IPS DF 19.7 (cell line): ENCODE results near the gene SLC49A3.
"Not testable (repeated sequence)": the region's sequence is repeated elsewhere in the genome, so short reads cannot be mapped to it uniquely, and the experiment has no call there.

ENCODE experiments used
- DNase-seq: peaks from one replicate; pipeline ENCODE4 v3.0.0-alpha.2; 2013; ENCODE audit warnings: low read depth, low spot score

The SLC49A3 gene

DNA sequence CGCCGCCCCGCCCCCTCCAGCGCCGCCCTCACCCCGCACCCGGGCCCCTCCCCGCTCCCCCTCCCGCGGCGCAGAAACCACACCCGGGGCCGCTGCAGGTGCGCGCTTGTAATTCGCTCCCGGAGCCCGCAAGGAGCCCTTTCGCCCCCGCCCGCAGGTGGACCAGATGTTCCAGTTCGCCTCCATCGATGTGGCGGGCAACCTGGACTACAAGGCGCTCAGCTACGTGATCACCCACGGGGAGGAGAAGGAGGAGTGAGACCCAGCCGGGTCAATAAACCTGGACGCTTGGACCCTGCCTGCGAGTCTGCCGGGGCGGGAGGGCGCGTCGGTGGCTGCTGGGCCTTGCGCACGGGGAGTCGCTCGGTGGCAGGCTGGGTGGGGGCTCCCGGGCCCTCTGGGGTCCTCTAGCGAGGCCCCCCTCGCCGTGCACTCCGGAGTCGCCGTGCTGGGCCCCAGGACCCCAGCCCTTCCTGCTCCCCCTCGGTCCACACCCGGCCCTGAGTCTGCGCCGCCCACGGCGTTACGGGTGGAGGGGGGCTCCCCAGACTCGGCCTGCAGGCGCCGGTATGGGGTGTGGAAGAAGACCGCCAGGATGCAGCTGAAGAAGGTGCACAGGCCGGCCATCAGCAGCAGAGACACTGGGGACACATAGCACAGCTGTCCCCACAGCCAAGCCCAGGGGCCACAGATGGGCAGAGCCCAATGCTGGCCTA, 7.1 kb downstream of the SLC49A3 start:
- DNase-seq = no peak

DNA sequence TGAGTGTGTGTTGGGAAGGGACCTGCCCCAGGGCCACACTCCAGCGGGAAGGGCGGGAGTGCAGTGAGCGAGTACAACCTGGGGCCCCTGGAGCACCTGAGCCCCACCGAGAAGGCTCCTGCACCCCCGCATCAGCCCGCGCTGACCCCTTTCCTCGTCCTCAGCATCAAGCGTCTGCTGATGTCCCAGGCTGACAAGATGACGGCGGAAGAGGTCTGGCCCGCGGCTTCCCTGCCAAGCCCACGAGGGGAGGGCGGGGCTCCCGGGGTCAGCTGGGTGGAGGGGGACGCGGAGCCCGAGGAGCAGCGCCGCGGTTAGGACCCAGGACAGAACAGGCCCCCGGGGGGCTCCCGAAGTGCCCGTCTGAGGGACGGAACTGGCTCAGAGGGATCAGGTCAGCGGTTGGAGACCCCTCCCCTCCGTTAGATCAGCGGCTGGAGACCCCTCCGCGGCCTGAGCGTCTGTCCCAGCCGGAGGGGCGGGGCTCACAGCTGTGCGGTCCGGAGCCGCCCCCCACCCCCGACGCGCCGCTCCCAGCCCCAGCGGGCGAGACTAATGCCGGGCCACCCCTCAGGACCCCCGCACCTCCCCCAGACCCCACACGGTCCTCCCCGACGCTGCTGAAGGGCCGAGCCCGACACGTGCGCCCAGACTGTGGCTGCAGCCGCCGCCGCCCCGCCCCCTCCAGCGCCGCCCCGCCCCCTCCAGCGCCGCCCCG, 7.9 kb downstream of the SLC49A3 start:
- no peak for DNase-seq

DNA sequence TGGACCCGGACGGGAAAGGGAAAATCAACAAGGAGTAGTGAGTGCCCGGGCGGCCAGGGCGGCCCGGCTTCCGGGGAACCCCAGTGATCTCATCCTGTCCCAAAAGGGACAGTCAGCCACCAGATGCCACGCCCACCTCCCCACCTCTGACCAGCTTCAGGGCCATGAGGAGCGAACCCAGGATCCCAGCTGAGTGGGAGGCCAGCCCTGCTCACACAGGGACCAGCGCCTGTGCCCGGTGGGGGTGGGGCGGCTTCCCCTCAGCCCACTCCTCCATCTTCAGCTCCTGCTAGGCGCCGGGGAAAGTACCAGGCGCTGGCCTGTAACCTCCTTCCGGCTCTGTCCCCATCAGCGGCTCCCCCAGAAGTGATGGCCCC, 8.4 kb downstream of the SLC49A3 start:
- no peak for DNase-seq

DNA sequence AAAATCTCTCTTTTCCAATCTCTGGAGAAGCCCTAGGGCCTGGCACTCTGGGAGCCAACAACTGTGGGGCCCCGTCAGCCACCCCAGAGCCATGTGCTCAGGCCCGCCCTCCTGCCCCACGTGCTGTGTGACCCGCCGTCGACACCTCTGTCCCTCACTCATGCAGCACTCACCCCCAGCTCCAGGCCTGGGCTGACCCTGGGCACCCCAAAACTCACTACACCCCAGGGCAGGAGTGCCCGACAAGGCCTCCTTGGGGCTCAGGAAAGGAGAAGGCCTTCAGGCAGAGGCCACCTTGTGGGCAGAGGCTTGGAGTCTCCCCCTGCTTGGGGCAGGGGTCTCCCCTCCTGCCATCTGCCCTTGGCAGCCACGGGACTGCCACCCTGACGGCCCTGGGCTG, 8.9 kb downstream of the SLC49A3 start:
- no peak for DNase-seq

DNA sequence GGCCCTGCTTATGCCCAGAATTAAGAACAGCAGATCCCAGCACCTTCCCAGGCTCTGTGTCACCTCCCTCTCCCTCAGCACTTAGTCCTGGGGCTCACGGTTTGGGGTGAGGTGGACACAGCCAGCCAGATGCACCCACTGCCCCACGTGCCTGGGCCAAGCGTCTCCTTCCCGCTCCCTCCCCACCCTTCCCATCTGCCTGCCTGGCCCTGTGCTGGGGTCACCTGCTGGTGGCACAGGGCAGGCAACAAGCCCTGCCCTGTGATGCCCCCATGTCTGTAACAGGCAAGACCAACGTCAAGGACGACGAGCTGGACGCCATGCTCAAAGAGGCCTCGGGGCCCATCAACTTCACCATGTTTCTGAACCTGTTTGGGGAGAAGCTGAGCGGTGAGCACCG, 9.3 kb downstream of the SLC49A3 start:
- no peak for DNase-seq

DNA sequence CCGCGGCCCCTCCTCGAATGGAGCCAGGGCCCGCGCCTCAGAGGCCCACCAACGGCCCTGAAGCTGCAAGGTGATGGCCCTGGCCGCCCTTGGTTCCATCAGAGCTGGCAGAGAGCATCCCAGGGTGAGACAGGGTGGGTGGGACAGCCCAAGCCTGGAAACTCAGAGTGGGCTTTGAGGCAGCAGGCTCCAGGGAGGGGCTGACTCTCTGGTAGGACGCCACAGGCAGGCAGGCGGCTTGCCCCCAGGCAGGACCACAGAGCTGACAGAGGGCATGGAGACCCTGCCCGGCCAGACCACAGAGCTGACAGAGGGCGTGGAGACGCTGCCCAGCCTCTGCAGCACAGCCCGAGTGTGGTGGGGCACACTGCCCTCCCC, 9.9 kb downstream of the SLC49A3 start:
- no peak for DNase-seq

DNA sequence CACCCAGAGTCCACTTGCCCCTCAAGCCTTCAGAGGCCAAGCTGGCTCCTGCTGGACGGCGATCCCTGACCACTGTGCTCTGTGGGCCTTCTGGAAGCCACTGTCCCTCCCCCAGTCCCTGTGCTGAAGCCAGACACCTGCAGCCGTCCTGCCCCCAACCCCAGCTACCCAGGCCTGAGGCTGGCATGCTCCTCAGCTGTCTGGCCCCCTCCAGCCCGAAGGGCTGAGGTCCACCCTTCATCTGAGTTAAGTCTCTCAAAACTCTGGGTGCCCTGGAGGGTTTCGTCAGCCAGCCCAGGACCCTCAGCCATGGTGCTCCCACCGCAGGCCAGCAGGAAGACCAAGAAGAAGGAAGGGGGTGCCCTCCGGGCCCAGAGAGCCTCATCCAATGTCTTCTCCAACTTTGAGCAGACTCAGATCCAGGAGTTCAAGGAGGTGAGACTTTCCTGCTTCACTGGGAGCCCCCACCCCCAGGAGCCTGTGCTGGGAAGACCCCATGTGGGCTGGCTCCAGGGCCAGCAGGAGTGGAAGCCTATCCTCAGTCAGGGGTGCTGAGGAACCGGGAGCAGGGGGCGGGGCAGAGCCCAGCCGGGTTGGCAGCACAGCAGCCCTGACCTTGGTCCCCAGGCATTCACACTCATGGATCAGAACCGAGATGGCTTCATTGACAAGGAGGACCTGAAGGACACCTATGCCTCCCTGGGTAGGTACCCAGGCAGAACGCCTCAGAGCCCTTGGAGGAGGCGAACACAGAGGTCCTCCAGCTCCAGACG, 10.4 kb downstream of the SLC49A3 start:
- no peak for DNase-seq

DNA sequence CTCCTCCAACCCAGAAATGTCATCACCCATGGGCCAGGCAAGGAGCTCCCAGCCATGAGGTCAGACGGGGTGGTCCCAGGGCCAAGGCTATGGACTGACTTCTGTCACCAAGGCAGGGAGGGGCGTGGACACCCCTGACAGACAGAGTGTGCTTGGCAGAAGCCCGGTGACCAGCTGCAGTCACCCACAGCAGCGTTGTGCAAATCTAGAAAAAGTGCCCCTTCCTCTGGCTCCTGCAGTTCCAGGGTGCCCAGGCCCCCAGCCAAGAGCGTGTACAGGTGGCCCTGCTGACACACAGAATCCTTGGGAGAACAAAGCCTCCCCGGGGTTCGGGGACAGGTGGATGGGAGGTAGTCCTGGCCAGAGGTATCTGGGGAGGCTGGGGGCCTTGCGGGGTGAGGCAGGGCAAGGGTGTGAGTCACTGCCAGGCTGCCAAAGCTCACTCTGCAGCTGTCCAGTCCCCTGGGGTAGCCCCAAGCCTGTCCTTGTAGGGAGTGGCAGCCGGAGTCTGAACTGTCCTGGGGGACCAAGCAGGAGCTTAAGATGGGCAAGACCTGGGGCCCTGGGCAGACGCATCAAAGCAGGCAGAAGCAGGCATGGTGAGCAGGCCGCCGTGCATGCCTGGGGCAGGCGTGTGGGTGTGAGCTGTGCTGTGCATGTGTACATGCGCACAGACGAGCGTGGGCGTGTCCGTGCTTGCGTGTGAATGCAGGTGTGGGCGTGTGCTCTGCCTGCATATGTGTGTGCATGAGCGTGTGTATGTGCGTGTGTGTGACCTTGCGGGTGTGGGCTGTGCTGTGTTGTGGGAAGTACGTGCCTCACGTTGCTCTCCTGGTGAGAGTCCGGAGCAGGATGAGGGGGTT, 11.3 kb downstream of the SLC49A3 start:
- DNase-seq = no peak

DNA sequence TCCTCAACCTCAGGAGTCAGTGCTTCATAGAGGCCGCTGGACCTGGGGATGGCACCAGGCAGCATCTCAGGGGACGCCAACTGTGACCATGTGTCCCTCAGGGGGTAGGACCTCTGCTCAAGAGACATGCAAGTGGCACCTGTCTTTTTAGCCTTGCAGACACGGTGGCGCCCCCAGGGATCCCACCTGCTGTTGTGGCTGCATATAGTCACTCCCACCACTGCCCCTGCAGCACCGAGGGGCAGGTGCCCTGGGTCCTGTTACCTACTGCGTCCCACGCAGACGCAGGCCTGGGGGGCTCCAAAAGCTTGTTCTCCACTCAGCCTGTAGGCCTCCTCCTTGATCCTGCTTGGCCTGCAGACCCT, 12.1 kb downstream of the SLC49A3 start:
- no peak for DNase-seq

DNA sequence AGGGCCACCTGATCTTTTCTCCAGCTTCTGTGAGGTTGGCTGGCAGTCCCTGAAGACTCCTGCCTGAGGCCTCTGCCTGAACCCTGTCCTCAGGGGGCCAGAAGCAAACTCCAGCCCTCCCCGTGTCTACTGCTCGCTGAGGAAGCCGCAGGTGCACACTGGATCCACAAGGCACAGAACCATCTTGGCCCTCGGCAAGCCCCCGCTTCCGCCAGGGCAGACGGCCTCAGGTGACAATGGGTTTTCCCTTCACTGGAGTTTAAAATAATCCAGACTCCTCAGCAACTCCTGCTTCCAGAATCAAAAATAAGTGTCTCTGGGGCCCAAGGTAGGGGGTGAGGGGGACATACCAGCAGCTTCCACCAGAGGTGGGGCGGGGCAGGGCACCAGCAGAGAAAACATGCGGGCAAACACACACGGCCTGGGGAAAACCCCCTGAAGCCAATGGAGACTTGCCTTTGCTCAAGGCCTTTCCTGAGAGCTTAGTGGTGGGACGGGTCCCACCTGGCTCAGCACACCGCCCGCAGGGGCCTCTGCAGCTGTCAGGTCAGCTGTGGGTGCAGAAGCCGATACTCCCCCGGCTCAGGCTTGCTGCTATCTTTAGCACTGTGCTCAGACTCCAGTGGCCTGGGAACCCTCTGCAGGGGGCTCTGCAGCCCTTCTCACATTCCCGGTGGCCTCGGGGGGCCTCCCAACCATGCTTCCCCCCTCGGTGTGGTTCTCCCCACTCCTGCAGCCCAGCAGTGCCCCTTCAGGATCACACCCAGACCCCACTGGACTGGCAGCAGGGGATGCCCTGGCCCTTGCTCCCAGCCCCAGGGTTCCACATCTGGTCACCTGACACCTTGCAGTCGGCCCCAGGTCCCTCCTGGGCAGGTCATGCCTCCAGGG, 12.7 kb downstream of the SLC49A3 start:
- DNase-seq = no peak

DNA sequence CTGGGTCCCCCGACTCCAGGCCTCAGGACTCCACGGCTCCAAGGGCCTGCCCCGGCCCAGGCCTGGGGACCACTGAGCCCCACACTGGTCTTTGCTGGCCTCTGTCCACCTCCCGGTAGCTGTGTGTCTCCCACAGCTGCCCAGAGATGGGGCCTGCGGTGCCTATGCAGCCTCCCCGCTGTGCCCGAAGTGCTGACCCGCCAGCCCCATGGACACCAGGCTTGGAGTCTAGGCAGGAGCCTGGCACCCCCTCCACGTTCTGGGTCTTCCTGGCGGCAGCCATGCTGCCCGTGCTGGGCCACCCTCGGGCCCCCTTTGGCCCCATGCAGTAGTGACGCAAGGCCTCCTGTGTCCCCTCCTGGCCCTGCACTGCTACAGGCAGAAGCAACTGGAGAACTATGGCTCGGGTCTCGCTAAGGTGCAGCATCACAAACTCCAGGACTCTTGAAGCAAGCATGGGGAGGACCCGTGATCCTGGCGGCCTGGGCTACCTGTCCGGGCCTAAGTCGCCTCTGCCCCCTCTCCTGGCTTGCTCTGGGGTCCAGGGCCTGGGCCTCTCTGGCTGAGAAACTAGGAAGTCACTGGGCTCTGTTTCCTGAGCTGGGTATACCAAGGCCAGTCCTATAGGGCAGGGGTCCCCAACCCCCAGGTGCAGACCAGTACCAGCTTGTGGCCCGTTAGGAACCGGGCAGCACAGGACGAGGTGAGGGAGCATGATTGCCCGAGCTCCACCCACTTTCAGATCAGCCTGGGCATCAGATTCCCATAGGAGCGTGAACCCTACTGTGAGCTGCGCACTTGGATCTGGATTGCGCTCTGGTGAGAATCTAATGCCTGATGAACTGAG, 13.7 kb downstream of the SLC49A3 start:
- no peak for DNase-seq

DNA sequence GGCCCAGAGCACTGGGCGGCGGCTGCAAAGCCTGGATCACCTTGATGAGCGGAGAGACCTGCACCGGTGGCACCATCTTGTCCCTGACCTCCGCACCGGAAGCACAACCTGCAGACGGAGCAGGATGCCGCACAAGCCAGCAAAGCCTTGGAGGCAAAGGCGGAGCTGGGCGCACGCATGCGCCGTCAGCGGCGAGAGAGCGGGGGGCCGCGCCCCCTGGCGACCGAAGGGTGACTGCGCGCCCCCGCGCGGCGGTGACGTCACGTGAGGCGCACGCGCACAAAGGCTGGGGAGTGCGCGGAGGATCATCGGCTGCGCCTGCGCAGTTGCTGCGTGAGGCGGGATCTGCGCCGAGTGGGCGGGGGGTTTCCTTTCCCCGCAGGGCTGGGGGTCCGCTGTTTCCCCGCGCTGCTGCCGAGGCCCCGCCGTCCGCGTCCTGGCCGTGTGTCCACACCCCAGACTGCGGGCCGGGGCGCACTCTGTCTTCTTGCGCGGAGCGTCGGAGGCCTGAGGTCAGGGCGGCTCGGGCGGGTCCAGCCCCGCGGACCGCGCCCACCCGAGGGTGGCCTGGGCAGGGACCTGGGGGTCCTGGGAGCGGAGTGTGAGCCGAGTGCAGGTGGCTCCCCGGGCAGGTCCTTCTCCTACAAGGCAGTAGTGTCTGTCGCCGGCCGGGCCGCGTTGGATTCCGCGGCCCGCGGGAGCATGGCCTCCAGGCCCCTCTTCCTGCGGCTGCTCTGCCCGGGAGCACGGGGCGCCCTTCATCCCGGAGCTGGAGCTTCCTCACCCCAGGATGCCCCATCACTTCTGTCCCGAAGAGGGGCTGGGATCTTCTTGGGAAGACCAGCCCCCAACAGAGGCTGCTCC, 14.5 kb downstream of the SLC49A3 start, which contains the start of the genes ATP5ME and MYL5:
Gene ATP5ME, minus strand, starts transcription at position 105 of the 864 bp plus-strand sequence. Its CDS starts 29 bp downstream, at position 76.
Gene MYL5, plus strand, starts transcription at position 371 of the 864 bp plus-strand sequence. CDS start 3,485 bp downstream, outside the sequence.
- peak; percentile 79 for DNase-seq

DNA sequence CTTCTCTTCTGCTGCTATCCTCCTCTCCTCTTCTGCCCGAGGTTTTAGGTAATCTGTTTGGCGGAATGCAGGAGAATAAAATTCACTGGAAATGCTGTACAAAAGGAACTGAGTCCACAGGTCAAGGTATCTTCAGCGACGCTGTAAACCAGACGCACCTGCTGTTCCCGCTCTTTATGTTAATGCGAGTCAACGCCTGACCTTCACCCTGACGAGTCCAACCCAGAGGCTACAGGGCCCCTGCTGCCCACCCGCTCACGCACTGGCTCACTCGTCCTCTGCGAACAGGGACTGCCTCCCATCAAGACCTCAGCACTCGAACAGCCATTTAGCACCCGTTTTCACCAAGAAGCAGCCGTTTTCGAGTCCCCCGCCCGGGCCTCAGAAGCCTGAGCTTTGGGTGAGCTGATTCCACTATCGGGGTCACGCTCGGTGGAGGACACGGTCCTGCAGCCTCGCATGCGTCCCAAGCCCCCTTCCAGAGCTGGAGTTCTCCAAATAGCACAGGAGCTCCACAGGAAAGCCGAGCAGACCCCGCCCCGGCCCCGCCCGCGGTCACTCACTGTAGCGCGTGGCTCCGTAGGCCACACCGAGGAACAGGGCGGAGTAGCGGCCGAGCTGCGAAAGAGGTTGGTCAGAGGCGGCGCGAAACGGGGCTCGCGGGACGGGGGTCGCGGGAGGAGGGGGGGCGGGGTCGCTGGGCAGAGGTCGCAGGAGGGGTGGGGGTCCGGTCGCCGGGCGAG, 15.4 kb downstream of the SLC49A3 start:
- no peak for DNase-seq

DNA sequence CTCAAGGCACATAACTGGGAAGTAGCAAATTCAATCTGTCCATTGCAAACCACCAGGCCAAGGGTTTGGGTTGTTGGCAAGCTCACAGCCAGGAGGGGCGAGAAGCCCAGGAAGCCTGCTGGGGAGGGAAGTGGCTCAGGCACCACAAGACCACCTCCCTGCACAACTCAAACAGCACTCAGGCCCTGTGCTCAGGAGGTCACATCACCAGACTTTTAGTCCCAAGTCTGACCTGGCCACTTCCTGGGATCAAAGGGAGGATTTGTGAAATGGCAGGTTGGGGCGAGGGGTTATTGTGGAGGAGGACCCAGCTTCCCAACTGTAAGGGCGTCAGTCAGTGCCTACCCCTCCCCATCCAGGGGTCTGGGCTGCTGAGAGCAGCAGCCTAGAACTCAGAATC, 17.2 kb downstream of the SLC49A3 start:
- no peak for DNase-seq

DNA sequence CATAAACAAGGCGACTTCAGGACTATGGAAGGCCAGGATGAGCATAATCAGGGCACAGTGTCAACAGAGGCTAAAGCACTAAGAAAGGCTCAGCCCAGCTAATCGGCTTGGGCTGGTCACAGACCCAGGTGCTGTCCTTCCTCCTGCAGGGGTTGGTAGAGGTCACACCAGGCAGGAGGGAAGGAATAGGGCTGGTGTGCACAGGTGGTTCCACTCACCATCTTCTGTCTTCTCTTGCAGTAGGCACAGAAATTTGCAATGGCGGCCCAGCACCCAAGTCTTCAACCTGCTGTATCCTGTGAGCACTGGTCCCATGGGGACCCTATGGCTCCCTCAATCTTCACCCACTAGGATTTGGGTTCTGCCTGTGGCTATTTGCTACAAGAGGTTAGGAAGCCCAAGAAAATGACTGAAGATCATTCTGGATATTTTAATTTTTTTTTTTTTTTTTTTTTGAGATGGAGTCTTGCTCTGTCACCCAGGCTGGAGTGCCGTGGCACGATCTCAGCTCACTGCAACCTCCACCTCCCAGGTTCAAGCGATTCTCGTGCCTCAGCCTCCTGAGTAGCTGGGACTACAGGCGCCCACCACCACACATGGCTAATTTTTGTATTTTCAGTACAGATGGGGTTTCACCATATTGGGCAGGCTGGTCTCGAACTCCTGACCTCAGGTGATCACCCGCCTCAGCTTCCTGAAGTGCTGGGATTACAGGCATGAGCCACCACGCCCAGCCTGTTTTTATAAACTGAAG, 19.0 kb downstream of the SLC49A3 start:
- not testable (repeated sequence) for DNase-seq

DNA sequence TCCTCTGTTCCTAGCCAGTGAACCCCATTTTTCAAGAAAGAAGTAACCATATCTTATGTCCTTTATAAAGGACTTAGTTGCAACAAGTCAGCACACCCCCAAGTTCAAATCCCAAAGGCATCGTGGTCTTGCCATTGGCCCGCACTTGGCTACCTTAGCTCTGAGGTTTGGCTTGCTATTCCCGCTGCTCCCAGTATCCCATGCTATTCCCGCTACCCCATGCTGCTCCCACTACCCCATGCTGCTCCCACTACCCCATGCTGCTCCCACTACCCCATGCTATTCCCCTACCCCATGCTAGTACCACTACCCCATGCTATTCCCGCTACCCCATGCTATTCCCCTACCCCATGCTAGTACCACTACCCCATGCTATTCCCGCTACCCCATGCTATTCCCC, 20.7 kb downstream of the SLC49A3 start:
- not testable (repeated sequence) for DNase-seq

DNA sequence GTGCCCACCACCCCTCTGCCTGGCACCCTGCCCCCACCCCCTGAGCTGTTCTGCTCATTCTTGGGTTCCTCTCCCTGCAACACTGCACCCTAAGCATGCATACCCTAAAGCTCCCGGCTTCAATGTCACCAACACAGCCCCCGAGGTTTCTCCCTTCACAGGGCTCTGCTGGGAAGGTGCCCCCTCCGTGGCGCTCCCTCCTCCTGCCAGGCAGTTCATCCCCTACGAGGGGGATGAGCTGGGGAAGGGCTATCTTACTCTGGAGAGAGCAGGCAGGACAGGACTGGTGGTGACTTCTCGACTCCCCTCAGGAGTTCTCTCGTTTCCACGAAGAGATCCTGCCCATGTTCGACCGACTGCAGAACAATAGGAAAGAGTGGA, 21.4 kb downstream of the SLC49A3 start:
- no peak for DNase-seq
